ENCODE results near the gene SELENOF.

SELENOF gene

GRCh38 chr1:86846164-86846647, 67.7 kb downstream of the SELENOF start:
- no peak for TF ChIP-seq CTCF (IDR thresholded peaks at IDR 0.05; ENCODE audit: low read depth, low read length)
- DNase-seq: no peak
- Histone ChIP-seq H3K27ac (no peak overlapping the region), H3K27me3 (ENCODE audit: insufficient read depth, low read depth, severe bottlenecking) (no peaks in the 10 kb centered on the region), H3K4me3 (ENCODE audit: low read depth, low read length) (no peak overlapping the region), H3K9me3 (ENCODE audit: severe bottlenecking) (no peaks in the 10 kb centered on the region), H3K36me3 (no peaks in the 10 kb centered on the region)

GRCh38 chr1:86845514-86845913, 68.4 kb downstream of the SELENOF start:
- Histone ChIP-seq H3K36me3 (no peaks in the 10 kb centered on the region), H3K27ac (no peak overlapping the region), H3K9me3 (ENCODE audit: severe bottlenecking) (no peaks in the 10 kb centered on the region), H3K4me3 (ENCODE audit: low read depth, low read length) (no peak overlapping the region), H3K27me3 (ENCODE audit: insufficient read depth, low read depth, severe bottlenecking) (no peaks in the 10 kb centered on the region)
- no peak for DNase-seq
- TF ChIP-seq CTCF (IDR thresholded peaks at IDR 0.05; ENCODE audit: low read depth, low read length): no peak

GRCh38 chr1:86841116-86841515, 72.8 kb downstream of the SELENOF start:
- no peak for TF ChIP-seq CTCF (IDR thresholded peaks at IDR 0.05; ENCODE audit: low read depth, low read length)
- H3K9me3 ChIP-seq (ENCODE audit: severe bottlenecking): no peaks in the 10 kb centered on the region
- H3K27ac ChIP-seq: no peak overlapping the region
- no peaks in the 10 kb centered on the region for H3K27me3 ChIP-seq (ENCODE audit: insufficient read depth, low read depth, severe bottlenecking)
- no peaks in the 10 kb centered on the region for H3K36me3 ChIP-seq
- H3K4me3 ChIP-seq (ENCODE audit: low read depth, low read length): no peak overlapping the region
- no peak for DNase-seq

- no peaks in the 10 kb centered on the region for H3K9me3 ChIP-seq (ENCODE audit: severe bottlenecking)
- no peak overlapping the region for H3K27ac ChIP-seq
- H3K4me3 ChIP-seq (ENCODE audit: low read depth, low read length): no peak overlapping the region
- no peaks in the 10 kb centered on the region for H3K36me3 ChIP-seq
- no peaks in the 10 kb centered on the region for H3K27me3 ChIP-seq (ENCODE audit: insufficient read depth, low read depth, severe bottlenecking)
- peak; percentile 79 for DNase-seq
- peak; percentile 52 for TF ChIP-seq CTCF (IDR thresholded peaks at IDR 0.05; ENCODE audit: low read depth, low read length)
Observed at GRCh38 chr1:86833461-86834215, 80.3 kb downstream of the SELENOF start.

GRCh38 chr1:86832433-86832832, 81.5 kb downstream of the SELENOF start:
- no peak for DNase-seq
- H3K9me3 ChIP-seq (ENCODE audit: severe bottlenecking): no peaks in the 10 kb centered on the region
- no peaks in the 10 kb centered on the region for H3K36me3 ChIP-seq
- no peak overlapping the region for H3K4me3 ChIP-seq (ENCODE audit: low read depth, low read length)
- no peak for TF ChIP-seq CTCF (IDR thresholded peaks at IDR 0.05; ENCODE audit: low read depth, low read length)
- no peak overlapping the region for H3K27ac ChIP-seq
- H3K27me3 ChIP-seq (ENCODE audit: insufficient read depth, low read depth, severe bottlenecking): no peaks in the 10 kb centered on the region

- Histone ChIP-seq H3K27ac (no peak overlapping the region), H3K9me3 (ENCODE audit: severe bottlenecking) (no peaks in the 10 kb centered on the region), H3K4me3 (ENCODE audit: low read depth, low read length) (no peak overlapping the region), H3K27me3 (ENCODE audit: insufficient read depth, low read depth, severe bottlenecking) (no peaks in the 10 kb centered on the region), H3K36me3 (no peaks in the 10 kb centered on the region)
- no peak for TF ChIP-seq CTCF (IDR thresholded peaks at IDR 0.05; ENCODE audit: low read depth, low read length)
- no peak for DNase-seq
Observed at GRCh38 chr1:86829321-86829720, 84.6 kb downstream of the SELENOF start.

Data from WERI-Rb-1 (cell line).